Measurements from ENCODE around the gene PARK7. TPM values are rescaled to one million over a fixed set of nuclear protein-coding genes. Genes with fewer than 3 reads are reported as not detected.

The PARK7 gene
- polyA plus RNA-seq, 4 donors = 311 to 350 (median 342) TPM

Other genes with a start within 250 kb of the PARK7 start
- 100 to 1,000 TPM; 103 to 117 (median 113) TPM for gene VAMP3, start 190.4 kb upstream of the PARK7 start, polyA plus RNA-seq (ENCODE audit: insufficient read length in 4 of 4)
- gene PER3, start 177.4 kb upstream of the PARK7 start, polyA plus RNA-seq (ENCODE audit: insufficient read length in 4 of 4) = 10 to 100 TPM; 11.9 to 14.4 (median 13.0) TPM
- under 1 TPM in 3 of 4 donors, not detected in 1; 0.16 to 0.37 (median 0.28) TPM for gene UTS2, start 108.6 kb upstream of the PARK7 start, polyA plus RNA-seq (ENCODE audit: insufficient read length in 4 of 4)
- under 1 TPM; 0.07 to 0.34 (median 0.09) TPM for gene TNFRSF9, start 20.9 kb upstream of the PARK7 start, polyA plus RNA-seq (ENCODE audit: insufficient read length in 4 of 4)
- gene ERRFI1, start 64.6 kb downstream of the PARK7 start, polyA plus RNA-seq (ENCODE audit: insufficient read length in 4 of 4) = 10 to 100 TPM; 20.7 to 26.0 (median 23.1) TPM

Data from right renal pelvis (tissue), 4 donors.